Osteocyte (in vitro differentiated cells): ENCODE results near the gene RNF113B. TPM values are rescaled to one million over a fixed set of nuclear protein-coding genes. Genes with fewer than 3 reads are reported as not detected.

Experiments used
- DNase-seq: peaks from one replicate; pipeline ENCODE4 v3.0.0; 2021; ENCODE audit warnings: mixed read lengths; ENCODE audit not compliant: unreplicated experiment; ENCODE audit errors: extremely low spot score
- H3K27ac Mint-ChIP-seq: one replicate; pipeline ENCODE4 v1.8.0; 2021; ENCODE audit warnings: mild to moderate bottlenecking, mixed read lengths; ENCODE audit not compliant: unreplicated experiment
- H3K27me3 Mint-ChIP-seq: one replicate; pipeline ENCODE4 v1.8.0; 2021; ENCODE audit warnings: mixed read lengths; ENCODE audit not compliant: unreplicated experiment
- H3K36me3 Mint-ChIP-seq: one replicate; pipeline ENCODE4 v1.8.0; 2021; ENCODE audit warnings: mixed read lengths; ENCODE audit not compliant: unreplicated experiment
- H3K4me1 Mint-ChIP-seq: one replicate; pipeline ENCODE4 v1.8.0; 2021; ENCODE audit warnings: mixed read lengths; ENCODE audit not compliant: unreplicated experiment
- H3K4me3 Mint-ChIP-seq: one replicate; pipeline ENCODE4 v1.8.0; 2021; ENCODE audit warnings: mild to moderate bottlenecking, moderate library complexity, mixed read lengths; ENCODE audit not compliant: unreplicated experiment
- H3K9me3 Mint-ChIP-seq: one replicate; pipeline ENCODE4 v1.8.0; 2021; ENCODE audit warnings: mixed read lengths; ENCODE audit not compliant: unreplicated experiment
- CTCF ChIP-seq: fragments of 200-600 bp; sonication (generic); IDR thresholded peaks from 2 replicates; pipeline ENCODE4 v1.5.0; 2021; ENCODE audit warnings: antibody characterized with exemption, mild to moderate bottlenecking, moderate library complexity
- total RNA-seq: library from RNA; stranded (reverse); gene quantifications from 2 replicates; pipeline ENCODE4 v1.2.1, GENCODE V29; 2021

Gene RNF113B
- total RNA-seq, 1 donor from 2014 or later, result not detected

- no peaks in the 10 kb centered on the region for H3K9me3 Mint-ChIP-seq
- peaks cover 30% of the 10 kb centered on the region for H3K4me1 Mint-ChIP-seq
- H3K36me3 Mint-ChIP-seq, result no peaks in the 10 kb centered on the region
- H3K27me3 Mint-ChIP-seq, result no peaks in the 10 kb centered on the region
- H3K4me3 Mint-ChIP-seq, result peak overlapping the region; percentile 72
- H3K27ac Mint-ChIP-seq, result peak overlapping the region; percentile 60
- no peak for TF ChIP-seq CTCF
- DNase-seq, result no peak
These were observed 35.3 kb downstream of the RNF113B start for GRCh38 chr13:98141509-98142379.

GRCh38 chr13:98141091-98141490, 36.0 kb downstream of the RNF113B start:
- Mint-ChIP-seq H3K27me3 (no peaks in the 10 kb centered on the region), H3K4me3 (no peak overlapping the region), H3K36me3 (no peaks in the 10 kb centered on the region), H3K4me1 (peaks cover 23% of the 10 kb centered on the region), H3K27ac (no peak overlapping the region), H3K9me3 (no peaks in the 10 kb centered on the region)
- TF ChIP-seq CTCF, result no peak
- no peak for DNase-seq

- no peak for DNase-seq
- Mint-ChIP-seq H3K4me1 (no peaks in the 10 kb centered on the region), H3K27me3 (no peaks in the 10 kb centered on the region), H3K4me3 (no peak overlapping the region), H3K27ac (no peak overlapping the region), H3K36me3 (no peaks in the 10 kb centered on the region), H3K9me3 (no peaks in the 10 kb centered on the region)
- TF ChIP-seq CTCF, result no peak
These were observed 42.2 kb downstream of the RNF113B start for GRCh38 chr13:98134901-98135300.

GRCh38 chr13:98133946-98134345, 43.1 kb downstream of the RNF113B start:
- Mint-ChIP-seq H3K27me3 (no peaks in the 10 kb centered on the region), H3K4me3 (no peak overlapping the region), H3K9me3 (no peaks in the 10 kb centered on the region), H3K4me1 (no peaks in the 10 kb centered on the region), H3K36me3 (no peaks in the 10 kb centered on the region), H3K27ac (no peak overlapping the region)
- no peak for TF ChIP-seq CTCF
- no peak for DNase-seq

- no peaks in the 10 kb centered on the region for H3K4me1 Mint-ChIP-seq
- DNase-seq, result no peak
- H3K27ac Mint-ChIP-seq, result no peak overlapping the region
These were observed 47.9 kb downstream of the RNF113B start for GRCh38 chr13:98129059-98129746.

More at GRCh38 chr13:98129059-98129746, 47.9 kb downstream of the RNF113B start:
- Mint-ChIP-seq H3K27me3 (no peaks in the 10 kb centered on the region), H3K4me3 (no peak overlapping the region), H3K36me3 (no peaks in the 10 kb centered on the region), H3K9me3 (no peaks in the 10 kb centered on the region)
- no peak for TF ChIP-seq CTCF
